Measurements from ENCODE around the gene GPR65.

- TF ChIP-seq CTCF (IDR thresholded peaks at IDR 0.05; ENCODE audit: insufficient read depth, low read length) (no peak), GABPA (IDR thresholded peaks at IDR 0.05; ENCODE audit: low read depth) (no peak), POLR2AphosphoS5 (IDR thresholded peaks at IDR 0.05; ENCODE audit: low read depth) (no peak), SPI1 (IDR thresholded peaks at IDR 0.05; ENCODE audit: borderline replicate concordance, low read depth) (no peak)
Observed at GRCh38 chr14:87989221-87989955, 15.5 kb upstream of the GPR65 start.
